Activated naive CD4-positive, alpha-beta T cell treated with anti-CD3 and anti-CD28 coated beads for 36 hours (primary cell): ENCODE data around the gene MLLT3. TPM values are rescaled to one million over a fixed set of nuclear protein-coding genes. Genes with fewer than 3 reads are reported as not detected.

Experiments
- CTCF ChIA-PET: fragments of 350-600 bp; sonication (Branson Sonifier 250); formaldehyde crosslinking; loops from one replicate; lab custom pipeline; 2021; ENCODE audit warnings: antibody characterized with exemption; lab: Charles Lee
- DNase-seq: peaks from one replicate; pipeline ENCODE4 v3.0.0-alpha.2; 2020
- H3K27ac Mint-ChIP-seq: one replicate; pipeline ENCODE4 v1.8.0; 2021; ENCODE audit warnings: mild to moderate bottlenecking, mixed read lengths
- H3K27me3 Mint-ChIP-seq: one replicate; pipeline ENCODE4 v1.8.0; 2021; ENCODE audit warnings: low read depth, mixed read lengths
- H3K36me3 Mint-ChIP-seq: one replicate; pipeline ENCODE4 v1.8.0; 2021; ENCODE audit warnings: low read depth, mixed read lengths
- H3K4me1 Mint-ChIP-seq: one replicate; pipeline ENCODE4 v1.8.0; 2021; ENCODE audit warnings: low read depth, mixed read lengths
- H3K4me3 Mint-ChIP-seq: one replicate; pipeline ENCODE4 v1.8.0; 2021; ENCODE audit warnings: mild to moderate bottlenecking, moderate library complexity, mixed read lengths
- H3K9me3 Mint-ChIP-seq: one replicate; pipeline ENCODE4 v1.8.0; 2021; ENCODE audit warnings: mixed read lengths
- intact Hi-C: fragments of 100-400 bp; cut with micrococcal nuclease; formaldehyde crosslinking; loops from one replicate; pipeline ENCODE4 v1.15.1; 2023
- total RNA-seq, 2 experiments: library from RNA; stranded (reverse); gene quantifications; one replicate each; pipeline ENCODE4 v1.2.3, GENCODE V29; 2021

The MLLT3 gene
- total RNA-seq, 2 experiments from 2014 or later: 44.3 to 51.4 TPM

DNA sequence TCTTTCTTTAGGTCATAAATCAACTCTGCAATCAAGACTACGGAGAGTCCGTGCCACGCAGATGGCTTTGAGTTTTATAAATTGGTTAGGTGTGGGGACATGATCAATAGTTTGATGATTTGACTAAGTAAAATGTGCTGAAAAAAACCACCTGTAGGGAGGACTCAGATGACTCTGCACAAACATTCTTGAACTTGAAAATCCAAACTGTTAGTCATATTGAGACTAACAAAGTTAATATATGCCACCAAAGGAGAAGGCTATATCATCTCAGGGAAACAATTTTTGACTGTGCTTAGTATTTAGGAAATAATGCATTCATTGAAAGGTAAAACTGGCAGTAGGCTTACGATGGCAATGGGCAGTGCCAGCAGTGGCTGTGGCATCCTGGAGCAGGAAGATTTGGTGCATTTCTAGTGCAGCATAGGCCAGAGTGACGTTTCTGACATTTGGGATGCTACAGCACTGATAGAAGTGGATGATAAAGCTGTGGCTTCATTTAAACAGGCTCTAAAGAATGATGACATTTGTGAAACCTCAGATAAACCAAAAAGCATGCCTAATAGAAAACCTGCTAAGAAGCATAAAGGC lies 291.1 kb downstream of the MLLT3 start:
- Mint-ChIP-seq H3K36me3 (no peaks in the 10 kb centered on the region), H3K4me1 (peaks cover 22% of the 10 kb centered on the region), H3K27ac (peak overlapping the region; percentile 15), H3K4me3 (no peak overlapping the region), H3K27me3 (no peaks in the 10 kb centered on the region), H3K9me3 (no peaks in the 10 kb centered on the region)
- CTCF ChIA-PET: interaction anchor here (2.4 kb wide), 1 partner anchor 10 kb away, joined by 10 read pairs; no protein-coding TSS in a partner anchor
- peak; percentile 18 for DNase-seq
- intact Hi-C loops: loop anchor here (1.0 kb wide), 3 partner anchors 11 to 122 kb away; no protein-coding TSS in a partner anchor

DNA sequence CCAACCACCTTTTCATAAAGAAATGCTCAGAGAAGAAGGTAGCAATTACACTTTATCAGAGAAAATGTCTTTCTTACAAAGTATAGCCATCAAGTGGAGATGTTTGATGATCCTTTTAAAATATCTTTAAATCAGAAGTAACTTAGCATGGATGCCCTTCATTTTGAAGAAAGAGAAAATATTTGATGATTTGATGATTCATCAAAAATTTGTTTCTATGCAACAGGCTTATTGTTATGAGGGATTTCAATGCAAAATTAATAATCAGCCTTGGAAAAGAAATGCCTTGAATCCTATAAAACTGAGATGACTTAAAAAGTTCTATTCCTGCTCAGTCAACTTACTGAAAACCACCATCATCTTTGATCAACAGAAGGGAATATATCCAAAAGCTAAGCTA lies 291.6 kb downstream of the MLLT3 start:
- H3K4me1 Mint-ChIP-seq: peaks cover 20% of the 10 kb centered on the region
- CTCF ChIA-PET: no interaction called here

GRCh38 chr9:20326516-20326915 lies 295.8 kb downstream of the MLLT3 start:
- Mint-ChIP-seq H3K27me3 (no peaks in the 10 kb centered on the region), H3K4me3 (no peak overlapping the region), H3K27ac (no peak overlapping the region), H3K36me3 (no peaks in the 10 kb centered on the region), H3K4me1 (peaks cover 48% of the 10 kb centered on the region), H3K9me3 (no peaks in the 10 kb centered on the region)
- DNase-seq: no peak
- CTCF ChIA-PET: no interaction called here
- intact Hi-C loops: no loop called here

More for the DNA sequence above, 291.6 kb downstream of the MLLT3 start:
- Mint-ChIP-seq H3K27me3 (no peaks in the 10 kb centered on the region), H3K27ac (no peak overlapping the region), H3K9me3 (no peaks in the 10 kb centered on the region), H3K36me3 (no peaks in the 10 kb centered on the region), H3K4me3 (no peak overlapping the region)
- intact Hi-C loops: loop anchor here (1.0 kb wide), 3 partner anchors 10 to 121 kb away; no protein-coding TSS in a partner anchor
- no peak for DNase-seq

- no peak for DNase-seq
- no peak overlapping the region for H3K4me3 Mint-ChIP-seq
- no peaks in the 10 kb centered on the region for H3K27me3 Mint-ChIP-seq
- H3K27ac Mint-ChIP-seq: no peak overlapping the region
- intact Hi-C loops: no loop called here
- peaks cover 52% of the 10 kb centered on the region for H3K4me1 Mint-ChIP-seq
- no peaks in the 10 kb centered on the region for H3K36me3 Mint-ChIP-seq
- H3K9me3 Mint-ChIP-seq: no peaks in the 10 kb centered on the region
- CTCF ChIA-PET: no interaction called here
These were observed 297.3 kb downstream of the MLLT3 start for GRCh38 chr9:20325008-20325407.

DNA sequence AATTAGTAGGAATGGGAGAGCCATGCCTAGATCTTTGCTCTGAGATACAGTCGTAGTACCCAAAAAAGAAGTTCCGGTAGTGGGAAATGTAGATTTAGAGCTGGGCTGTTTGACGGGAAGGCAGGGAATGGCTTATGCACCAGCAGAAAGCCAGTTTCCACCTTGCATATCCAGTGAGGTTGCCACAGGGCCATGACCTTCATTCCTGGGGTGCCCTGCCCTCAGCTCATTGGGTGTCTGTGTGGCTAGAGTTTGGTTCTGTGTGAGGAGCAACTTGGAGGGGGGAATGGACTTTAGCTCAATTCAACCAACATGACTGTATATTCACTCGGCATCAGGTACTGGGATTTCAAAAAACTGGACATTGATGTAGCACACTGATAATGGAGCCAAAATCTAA lies 300.1 kb downstream of the MLLT3 start:
- DNase-seq: no peak
- no peaks in the 10 kb centered on the region for H3K9me3 Mint-ChIP-seq
- CTCF ChIA-PET: interaction anchor here (0.7 to 2.8 kb wide), 7 partner anchors 10 to 398 kb away, joined by 3 to 11 read pairs (median 5); no protein-coding TSS in a partner anchor
- no peak overlapping the region for H3K4me3 Mint-ChIP-seq
- intact Hi-C loops: no loop called here
- peaks cover 79% of the 10 kb centered on the region for H3K4me1 Mint-ChIP-seq
- peak overlapping the region; percentile 77 for H3K27ac Mint-ChIP-seq
- no peaks in the 10 kb centered on the region for H3K36me3 Mint-ChIP-seq
- no peaks in the 10 kb centered on the region for H3K27me3 Mint-ChIP-seq

- H3K9me3 Mint-ChIP-seq: no peaks in the 10 kb centered on the region
- H3K36me3 Mint-ChIP-seq: no peaks in the 10 kb centered on the region
- CTCF ChIA-PET: interaction anchor here (0.7 to 2.8 kb wide), 6 partner anchors 11 to 395 kb away, joined by 4 to 11 read pairs (median 4); partner anchors contain the start of gene MLLT3
- intact Hi-C loops: loop anchor here (1.0 to 2.0 kb wide), 10 partner anchors 67 to 1160 kb away; partner anchors contain the start of gene HACD4
- DNase-seq: peak; percentile 77
- H3K27ac Mint-ChIP-seq: peak overlapping the region; percentile 77
- H3K4me1 Mint-ChIP-seq: peaks cover 84% of the 10 kb centered on the region
- no peaks in the 10 kb centered on the region for H3K27me3 Mint-ChIP-seq
- peak overlapping the region; percentile 4 for H3K4me3 Mint-ChIP-seq
These were observed 300.7 kb downstream of the MLLT3 start for GRCh38 chr9:20321423-20322082.

- intact Hi-C loops: loop anchor here (1.0 to 2.0 kb wide), 14 partner anchors 10 to 1160 kb away; partner anchors contain the start of genes HACD4 and MLLT3
- H3K27ac Mint-ChIP-seq: peak overlapping the region; percentile 8
- H3K27me3 Mint-ChIP-seq: no peaks in the 10 kb centered on the region
- H3K36me3 Mint-ChIP-seq: no peaks in the 10 kb centered on the region
- H3K4me1 Mint-ChIP-seq: peaks cover 90% of the 10 kb centered on the region
- DNase-seq: no peak
- H3K9me3 Mint-ChIP-seq: no peaks in the 10 kb centered on the region
- H3K4me3 Mint-ChIP-seq: no peak overlapping the region
- CTCF ChIA-PET: interaction anchor here (0.6 to 2.8 kb wide), 4 partner anchors 11 to 302 kb away, joined by 3 to 11 read pairs (median 7); partner anchors contain the start of gene MLLT3
These were observed 301.4 kb downstream of the MLLT3 start for GRCh38 chr9:20320921-20321320.

GRCh38 chr9:20319641-20320337 lies 302.5 kb downstream of the MLLT3 start:
- peak overlapping the region; percentile 86 for H3K27ac Mint-ChIP-seq
- H3K4me1 Mint-ChIP-seq: peaks cover 98% of the 10 kb centered on the region
- intact Hi-C loops: loop anchor here (1.0 to 10.0 kb wide), 12 partner anchors 12 to 1515 kb away; partner anchors contain the start of genes HACD4 and MLLT3
- peak; percentile 48 for DNase-seq
- H3K27me3 Mint-ChIP-seq: no peaks in the 10 kb centered on the region
- H3K4me3 Mint-ChIP-seq: no peak overlapping the region
- H3K9me3 Mint-ChIP-seq: no peaks in the 10 kb centered on the region
- no peaks in the 10 kb centered on the region for H3K36me3 Mint-ChIP-seq
- CTCF ChIA-PET: interaction anchor here (0.6 to 2.8 kb wide), 6 partner anchors 12 to 806 kb away, joined by 3 to 11 read pairs (median 4); partner anchors contain the start of gene MLLT3

DNA sequence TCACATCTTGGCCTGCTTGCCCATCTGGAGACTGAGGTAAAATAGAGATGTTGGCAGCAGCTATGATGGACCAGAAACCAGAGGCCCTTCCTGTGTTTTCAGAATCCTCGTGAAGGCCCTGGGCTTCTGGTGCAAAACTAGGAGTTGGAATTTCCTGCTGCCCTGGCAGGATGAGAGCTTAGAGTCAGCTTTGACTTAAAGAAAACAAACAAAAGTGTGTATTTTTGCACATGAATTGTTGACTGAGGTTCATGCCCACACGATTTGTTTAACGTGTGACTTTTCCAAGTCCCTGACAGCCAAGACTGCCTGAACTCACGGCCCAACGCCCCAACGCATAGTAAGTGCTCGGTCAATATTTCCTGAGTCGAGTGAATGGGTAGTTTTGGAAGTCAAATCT lies 303.1 kb downstream of the MLLT3 start:
- Mint-ChIP-seq H3K27me3 (no peaks in the 10 kb centered on the region), H3K4me3 (no peak overlapping the region)
- intact Hi-C loops: loop anchor here (10.0 kb wide), 1 partner anchor 1516 kb away; no protein-coding TSS in a partner anchor

GRCh38 chr9:20317701-20318100 lies 304.6 kb downstream of the MLLT3 start:
- DNase-seq: no peak
- intact Hi-C loops: loop anchor here (10.0 kb wide), 1 partner anchor 1517 kb away; no protein-coding TSS in a partner anchor
- H3K36me3 Mint-ChIP-seq: no peaks in the 10 kb centered on the region
- CTCF ChIA-PET: no interaction called here
- H3K27ac Mint-ChIP-seq: no peak overlapping the region
- no peaks in the 10 kb centered on the region for H3K27me3 Mint-ChIP-seq
- H3K9me3 Mint-ChIP-seq: no peaks in the 10 kb centered on the region
- H3K4me1 Mint-ChIP-seq: peaks cover 92% of the 10 kb centered on the region
- no peak overlapping the region for H3K4me3 Mint-ChIP-seq

More for the DNA sequence above, 303.1 kb downstream of the MLLT3 start:
- H3K9me3 Mint-ChIP-seq: no peaks in the 10 kb centered on the region
- DNase-seq: no peak
- peak overlapping the region; percentile 86 for H3K27ac Mint-ChIP-seq
- peaks cover 96% of the 10 kb centered on the region for H3K4me1 Mint-ChIP-seq
- H3K36me3 Mint-ChIP-seq: no peaks in the 10 kb centered on the region
- CTCF ChIA-PET: interaction anchor here (1.0 to 1.9 kb wide), 2 partner anchors 37 to 39 kb away, joined by 3 to 5 read pairs; no protein-coding TSS in a partner anchor

DNA sequence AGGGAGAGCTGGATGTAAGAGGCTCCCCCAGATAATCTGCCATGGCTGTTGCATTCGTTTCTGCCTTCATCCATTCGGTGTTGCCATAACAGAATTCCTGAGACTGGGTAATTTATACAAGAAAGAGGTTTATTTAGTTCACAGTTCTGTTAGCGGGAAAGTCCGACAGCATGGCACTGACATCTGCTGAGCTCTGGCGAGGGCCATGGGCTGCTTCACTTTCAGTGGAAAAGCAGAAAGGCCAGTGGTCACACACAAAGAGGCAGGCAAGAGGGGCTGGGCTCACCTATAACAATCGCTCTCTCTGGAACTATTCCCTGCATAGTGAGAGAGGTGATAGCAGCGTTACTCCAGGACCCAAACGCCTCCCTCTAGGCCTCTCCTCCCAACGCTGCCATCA lies 305.9 kb downstream of the MLLT3 start:
- intact Hi-C loops: loop anchor here (10.0 kb wide), 1 partner anchor 1518 kb away; no protein-coding TSS in a partner anchor
- Mint-ChIP-seq H3K9me3 (no peaks in the 10 kb centered on the region), H3K27me3 (no peaks in the 10 kb centered on the region), H3K4me1 (peaks cover 84% of the 10 kb centered on the region), H3K27ac (no peak overlapping the region), H3K36me3 (no peaks in the 10 kb centered on the region), H3K4me3 (no peak overlapping the region)
- CTCF ChIA-PET: interaction anchor here (0.6 kb wide), 1 partner anchor 424 kb away, joined by 3 read pairs; no protein-coding TSS in a partner anchor
- no peak for DNase-seq
